A549 (cell line): ENCODE measurements around the gene MYRF. TPM values are rescaled to one million over a fixed set of nuclear protein-coding genes. Genes with fewer than 3 reads are reported as not detected.
A peak's percentile ranks its signal among the peaks of the same experiment; 100 is the strongest.

Source experiments
- ATAC-seq, 2 experiments: fragments of 200-7000 bp in 1 of 2; fragments of >200 bp in 1 of 2; cut with Nextera tagmentation in 1 of 2; cut with Tn5 transposase in 1 of 2; 3 replicates each; pipeline versions ENCODE4 v1.8.0 to v1.9.1; 2018 to 2020; ENCODE audit warnings: mild to moderate bottlenecking in 1 of 2, moderate library complexity in 1 of 2
- CTCF ChIA-PET: fragments of 300-600 bp; sonication (Branson Sonifier 250); formaldehyde crosslinking; extraction: SDS; loops from one replicate; lab custom pipeline; 2021; ENCODE audit warnings: antibody characterized with exemption, inconsistent platforms; lab: Yijun Ruan, JAX
- POLR2A ChIA-PET: fragments of 350-600 bp; formaldehyde crosslinking; extraction: SDS; loops from one replicate; lab custom pipeline; 2021; ENCODE audit warnings: antibody characterized with exemption, inconsistent platforms; lab: Yijun Ruan, JAX
- DNase-seq, 2 experiments: peaks; one replicate each; pipeline versions ENCODE4 v3.0.0 to v3.0.0-alpha.2; 2011 to 2016; ENCODE audit warnings: low read depth in 1 of 2, low spot score in 1 of 2
- FAIRE-seq: peaks from 2 replicates; lab custom pipeline; 2011; peaks lifted over from hg19 to GRCh38; lab: Jason Lieb, UNC
- H3K27ac ChIP-seq, 2 experiments: fragments of >200 bp; sonication (Bioruptor Twin); formaldehyde crosslinking; 3 replicates each; pipeline ENCODE4 v1.5.1; 2016 to 2017
- H3K4me1 ChIP-seq: fragments of >200 bp; sonication (Bioruptor Twin); formaldehyde crosslinking; 3 replicates; pipeline ENCODE4 v1.6.1; 2016
- H3K4me2 ChIP-seq: fragments of >200 bp; sonication (Bioruptor Twin); formaldehyde crosslinking; 3 replicates; pipeline ENCODE4 v1.6.1; 2016
- H3K4me3 ChIP-seq: fragments of >200 bp; sonication (Bioruptor Twin); formaldehyde crosslinking; 3 replicates; pipeline ENCODE4 v1.5.1; 2016
- H3K9me3 ChIP-seq: fragments of >200 bp; sonication (Bioruptor Twin); formaldehyde crosslinking; 3 replicates; pipeline ENCODE4 v1.6.1; 2016
- CBX2 ChIP-seq: fragments of 200-600 bp; sonication (generic); IDR thresholded peaks from 2 replicates; pipeline ENCODE4 v1.6.1; 2016; ENCODE audit warnings: low read depth, mild to moderate bottlenecking, borderline replicate concordance
- CEBPB ChIP-seq, 2 experiments: fragments of >200 bp in 1 of 2; sonication (Bioruptor Twin) in 1 of 2; formaldehyde crosslinking in 1 of 2; IDR thresholded peaks; 2 replicates each; pipeline ENCODE4 v1.6.1; 2012 to 2016
- CTCF ChIP-seq: fragments of >200 bp; sonication (Bioruptor Twin); formaldehyde crosslinking; IDR thresholded peaks from 3 replicates; pipeline ENCODE4 v1.5.1; 2016
- ESRRA ChIP-seq: fragments of 150-350 bp; IDR thresholded peaks from 2 replicates; pipeline ENCODE4 v1.6.1; 2014; ENCODE audit warnings: mild to moderate bottlenecking, low read length, borderline replicate concordance
- FOXS1 ChIP-seq: fragments of 250-450 bp; sonication (Bioruptor Pico); IDR thresholded peaks from 2 replicates; pipeline ENCODE4 v1.5.0; 2020; ENCODE audit warnings: mild to moderate bottlenecking, moderate library complexity
- GATA3 ChIP-seq: IDR thresholded peaks from 2 replicates; pipeline ENCODE4 v1.6.1; 2012; ENCODE audit warnings: borderline replicate concordance
- HMGXB4 ChIP-seq: fragments of 250-450 bp; sonication (Bioruptor Pico); IDR thresholded peaks from 2 replicates; pipeline ENCODE4 v1.5.0; 2021; ENCODE audit warnings: mild to moderate bottlenecking, moderate library complexity, borderline replicate concordance
- HOXB5 ChIP-seq: fragments of 250-450 bp; sonication (Bioruptor Pico); IDR thresholded peaks from 2 replicates; pipeline ENCODE4 v1.5.0; 2020; ENCODE audit warnings: mild to moderate bottlenecking, moderate library complexity
- JUN ChIP-seq, 2 experiments: fragments of >200 bp; sonication (Bioruptor Twin); formaldehyde crosslinking; IDR thresholded peaks; 2 replicates in 1 of 2; 3 replicates in 1 of 2; pipeline ENCODE4 v1.6.1; 2016 to 2017
- MAFK ChIP-seq: fragments of 450-650 bp; IDR thresholded peaks from 2 replicates; pipeline ENCODE4 v1.6.1; 2014; ENCODE audit not compliant: partially characterized antibody
- POLR2A ChIP-seq: IDR thresholded peaks from 2 replicates; pipeline ENCODE4 v1.6.1; 2012; ENCODE audit warnings: mild to moderate bottlenecking, low read length
- POLR2AphosphoS2 ChIP-seq: conservative IDR thresholded peaks from 2 replicates; pipeline ENCODE4 v1.6.1; 2012; ENCODE audit warnings: low read length, improper control_type of control experiment, inconsistent platforms
- RAD21 ChIP-seq, 2 experiments: fragments of >200 bp in 1 of 2; sonication (Bioruptor Twin) in 1 of 2; formaldehyde crosslinking in 1 of 2; IDR thresholded peaks in 1 of 2; conservative IDR thresholded peaks in 1 of 2; 2 replicates in 1 of 2; 3 replicates in 1 of 2; pipeline ENCODE4 v1.6.1; 2012 to 2018; ENCODE audit warnings: inconsistent platforms in 1 of 2
- REST ChIP-seq: fragments of 200-600 bp; sonication (generic); IDR thresholded peaks from 2 replicates; pipeline ENCODE4 v1.6.1; 2016; ENCODE audit warnings: antibody characterized with exemption, mild to moderate bottlenecking, moderate library complexity
- RNF2 ChIP-seq: fragments of 200-600 bp; sonication (generic); IDR thresholded peaks from 2 replicates; pipeline ENCODE4 v1.6.1; 2016; ENCODE audit warnings: low read depth, mild to moderate bottlenecking, antibody characterized with exemption, moderate library complexity, borderline replicate concordance
- SMC3 ChIP-seq: fragments of >200 bp; sonication (Bioruptor Twin); formaldehyde crosslinking; IDR thresholded peaks from 3 replicates; pipeline ENCODE4 v1.6.1; 2018; ENCODE audit warnings: inconsistent platforms
- WGBS: methylation state at CpG from one replicate; pipeline ENCODE4 v1.1.6; 2017; ENCODE audit errors: missing lambda C conversion rate; 5-methylcytosine and 5-hydroxymethylcytosine counted together
- polyA plus RNA-seq, 4 experiments: library from polyadenylated mRNA; depleted of rRNA in 3 of 4; stranded (reverse); fragments of >200 nt; fragmentation: RNase III in 1 of 4; extraction: RNeasy Plus Mini Kit Qiagen cat#74134 plus additional on column Dnase treatment in 1 of 4; gene quantifications; 2 replicates in 3 of 4; 3 replicates in 1 of 4; pipeline ENCODE4 v1.2.3, GENCODE V29; 2011 to 2017

Gene MYRF
- polyA plus RNA-seq, 2 of the 4 experiments (the other 2 are of a cell fraction), result 14.7 to 22.3 TPM

DNA sequence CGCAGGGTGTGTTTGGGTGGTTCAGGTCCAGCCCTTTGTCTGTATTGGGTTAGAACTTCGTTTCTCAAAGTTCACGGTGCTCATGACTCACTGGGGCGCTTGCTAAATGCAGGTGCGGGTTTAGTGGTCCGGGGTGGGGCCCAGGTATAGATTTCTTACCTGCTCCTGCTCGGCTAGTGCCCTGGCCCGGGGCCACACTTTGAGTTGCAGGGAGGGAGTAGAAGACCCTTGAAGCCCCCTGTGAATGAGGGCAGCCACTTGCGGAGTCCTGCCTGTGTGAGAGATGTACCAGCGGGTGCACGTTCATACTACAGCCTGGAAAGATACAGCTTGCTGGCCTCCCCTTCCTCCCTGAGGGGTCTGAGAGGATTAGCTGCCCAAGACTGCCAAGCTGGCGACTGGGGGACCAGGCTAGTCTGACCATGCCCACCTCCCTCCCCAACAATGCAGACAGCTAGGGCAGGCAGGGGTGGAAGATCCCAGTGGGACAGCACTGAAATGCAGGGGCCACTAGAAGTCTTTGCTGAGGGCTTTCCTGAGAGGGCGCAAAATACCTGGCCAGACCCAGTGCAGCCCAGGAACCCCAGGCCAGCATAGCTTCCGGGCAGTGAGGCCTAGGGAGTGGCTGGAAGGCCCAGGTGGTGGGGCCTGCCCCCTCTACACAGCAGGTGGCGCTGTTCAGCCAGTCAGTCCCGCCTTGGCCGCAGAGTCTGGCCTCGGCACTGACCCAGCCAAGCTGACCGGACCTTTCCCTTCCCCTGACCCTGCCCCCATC lies 5.1 kb upstream of the MYRF start:
- ATAC-seq (peak; percentile 76 to 93), FAIRE-seq (no peak), DNase-seq (peak; percentile 78 to 79)
- ChIA-PET CTCF (interaction anchor here (0.6 to 11.1 kb wide), 43 partner anchors 10 to 870 kb away, joined by 3 to 156 read pairs (median 4); partner anchors contain the start of genes FEN1 and TMEM258), POLR2A (no interaction called here)
- Histone ChIP-seq H3K9me3 (no peaks in the 10 kb centered on the region), H3K4me3 (no peak overlapping the region), H3K4me2 (peak overlapping the region; percentile 37; the same call in 1 of the 3 replicates), H3K27ac (peak overlapping the region; percentile 40 to 70; a peak in 5 of 6 replicates), H3K4me1 (peaks cover 14% of the 10 kb centered on the region)
- TF ChIP-seq FOXS1 (CRISPR knock-in tag) (no peak), CBX2 (no peak), REST (no peak), HMGXB4 (CRISPR knock-in tag) (no peak), JUN (IDR thresholded peaks at IDR 0.05) (0 out of 5 replicates have a peak, but pooled peaks of 1 of the 2 experiments have one; percentile 19), MAFK (no peak), RAD21 (conservative IDR thresholded peaks at IDR 0.05 in 1 of 2, IDR thresholded peaks at IDR 0.05 in 1 of 2) (peak; percentile 88 to 91), ESRRA (no peak), HOXB5 (no peak), SMC3 (peak; percentile 93), POLR2AphosphoS2 (no peak), RNF2 (no peak), CTCF (peak; percentile 89), CEBPB (IDR thresholded peaks at IDR 0.05) (no peak), POLR2A (no peak)
- 56% methylated on average over 11 of the region's 19 CpGs for WGBS

DNA sequence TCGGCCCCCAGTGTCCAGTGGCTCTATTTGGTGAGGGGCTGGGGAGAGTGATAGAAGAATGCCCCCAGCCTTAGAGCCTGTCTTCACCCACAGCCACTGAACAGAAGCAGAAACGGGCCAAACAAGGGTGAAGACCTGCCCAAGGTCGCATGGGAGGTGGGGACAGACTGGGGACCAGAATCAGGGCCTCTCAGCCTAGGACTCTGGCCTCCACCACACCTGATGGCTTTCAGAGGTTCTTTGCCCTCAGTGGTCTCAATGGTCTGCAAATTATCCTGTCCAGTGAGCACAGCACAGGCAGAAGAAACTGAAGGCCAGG lies 4.5 kb upstream of the MYRF start:
- no peaks in the 10 kb centered on the region for H3K9me3 ChIP-seq
- WGBS, result 78% methylated on average over 2 of the region's 3 CpGs
- TF ChIP-seq GATA3 (no peak), RAD21 (conservative IDR thresholded peaks at IDR 0.05 in 1 of 2, IDR thresholded peaks at IDR 0.05 in 1 of 2) (peak in 1 of 2 experiments; percentile 8; a peak in 1 of 5 replicates)
- ChIA-PET CTCF (interaction anchor here (0.6 to 11.1 kb wide), 34 partner anchors 10 to 363 kb away, joined by 3 to 156 read pairs (median 6); partner anchors contain the start of genes FEN1 and TMEM258), POLR2A (no interaction called here)
- ATAC-seq (peak in 1 of 2 experiments; percentile 11; a peak in 3 of 6 replicates), DNase-seq (no peak), FAIRE-seq (no peak)
- peak overlapping the region; percentile 37; the same call in 1 of the 3 replicates for H3K4me2 ChIP-seq
- H3K4me1 ChIP-seq, result peaks cover 14% of the 10 kb centered on the region
- peak overlapping the region; percentile 25 to 64; a peak in 4 of 6 replicates for H3K27ac ChIP-seq
- H3K4me3 ChIP-seq, result no peak overlapping the region
